ENCODE measurements around the gene GZF1. TPM values are rescaled to one million over a fixed set of nuclear protein-coding genes. Genes with fewer than 3 reads are reported as not detected.

The GZF1 gene
- polyA plus RNA-seq, 1 experiment: 22.7 TPM

GRCh38 chr20:23404196-23404595 is 42.2 kb downstream of the GZF1 start:
- Histone ChIP-seq H3K27me3 (ENCODE audit: control insufficient read depth, insufficient read depth, low read length) (no peaks in the 10 kb centered on the region), H3K4me3 (ENCODE audit: low read depth, low read length) (no peak overlapping the region), H3K36me3 (ENCODE audit: control insufficient read depth, insufficient read depth, low read length) (peaks cover 1% of the 10 kb centered on the region; the same call in 1 of the 2 replicates)
- no peak for DNase-seq (ENCODE audit: low read depth)
- CTCF ChIA-PET: interaction anchor here (1.5 kb wide), 1 partner anchor 15 kb away, joined by 4 read pairs; no protein-coding TSS in a partner anchor
- no peak for TF ChIP-seq CTCF (IDR thresholded peaks at IDR 0.05; ENCODE audit: insufficient read depth, low read depth, low read length)
- POLR2A ChIA-PET: no interaction called here

- Histone ChIP-seq H3K4me3 (ENCODE audit: low read depth, low read length) (no peak overlapping the region), H3K27me3 (ENCODE audit: control insufficient read depth, insufficient read depth, low read length) (no peaks in the 10 kb centered on the region), H3K36me3 (ENCODE audit: control insufficient read depth, insufficient read depth, low read length) (no peaks in the 10 kb centered on the region)
- ChIA-PET CTCF (interaction anchor here (1.0 to 1.2 kb wide), 3 partner anchors 15 to 715 kb away, joined by 3 to 4 read pairs (median 4); partner anchors contain the start of gene NAPB), POLR2A (no interaction called here)
- no peak for DNase-seq (ENCODE audit: low read depth)
- no peak for TF ChIP-seq CTCF (IDR thresholded peaks at IDR 0.05; ENCODE audit: insufficient read depth, low read depth, low read length)
These were observed 44.9 kb downstream of the GZF1 start for GRCh38 chr20:23406880-23407279.

- Histone ChIP-seq H3K27me3 (ENCODE audit: control insufficient read depth, insufficient read depth, low read length) (no peaks in the 10 kb centered on the region), H3K4me3 (ENCODE audit: low read depth, low read length) (no peak overlapping the region), H3K36me3 (ENCODE audit: control insufficient read depth, insufficient read depth, low read length) (no peaks in the 10 kb centered on the region)
- POLR2A ChIA-PET: no interaction called here
- CTCF ChIA-PET: no interaction called here
- no peak for DNase-seq (ENCODE audit: low read depth)
- TF ChIP-seq CTCF (IDR thresholded peaks at IDR 0.05; ENCODE audit: insufficient read depth, low read depth, low read length): no peak
These were observed 45.9 kb downstream of the GZF1 start for GRCh38 chr20:23407781-23408464.

GRCh38 chr20:23408957-23409356 is 47.0 kb downstream of the GZF1 start:
- CTCF ChIA-PET: no interaction called here

GRCh38 chr20:23409800-23410199 is 47.8 kb downstream of the GZF1 start:
- H3K27me3 ChIP-seq (ENCODE audit: control insufficient read depth, insufficient read depth, low read length): no peaks in the 10 kb centered on the region
- POLR2A ChIA-PET: no interaction called here
- no peak overlapping the region for H3K4me3 ChIP-seq (ENCODE audit: low read depth, low read length)
- no peak for TF ChIP-seq CTCF (IDR thresholded peaks at IDR 0.05; ENCODE audit: insufficient read depth, low read depth, low read length)
- no peaks in the 10 kb centered on the region for H3K36me3 ChIP-seq (ENCODE audit: control insufficient read depth, insufficient read depth, low read length)
- CTCF ChIA-PET: interaction anchor here (0.6 kb wide), 1 partner anchor 9 kb away, joined by 3 read pairs; no protein-coding TSS in a partner anchor
- no peak for DNase-seq (ENCODE audit: low read depth)

More at GRCh38 chr20:23408957-23409356, 47.0 kb downstream of the GZF1 start:
- H3K36me3 ChIP-seq (ENCODE audit: control insufficient read depth, insufficient read depth, low read length): no peaks in the 10 kb centered on the region
- no peaks in the 10 kb centered on the region for H3K27me3 ChIP-seq (ENCODE audit: control insufficient read depth, insufficient read depth, low read length)
- no peak for DNase-seq (ENCODE audit: low read depth)
- POLR2A ChIA-PET: no interaction called here
- no peak for TF ChIP-seq CTCF (IDR thresholded peaks at IDR 0.05; ENCODE audit: insufficient read depth, low read depth, low read length)
- H3K4me3 ChIP-seq (ENCODE audit: low read depth, low read length): no peak overlapping the region

Data from BJ (cell line).